Panc1 (cell line): ENCODE data around the gene ANO2.

Source experiments
- CTCF ChIP-seq: fragments of 450-650 bp; IDR thresholded peaks from 2 replicates; pipeline ENCODE4 v1.5.1; 2017; ENCODE audit warnings: mild to moderate bottlenecking
- POLR2AphosphoS5 ChIP-seq: IDR thresholded peaks from 2 replicates; pipeline ENCODE4 v1.6.1; 2012; ENCODE audit warnings: mild to moderate bottlenecking, low read depth, low read length, moderate library complexity
- REST ChIP-seq, 2 experiments: IDR thresholded peaks; 2 replicates each; pipeline ENCODE4 v1.6.1; 2011 to 2012; ENCODE audit warnings: low read depth in 2 of 2, control low read depth in 1 of 2, low read length in 1 of 2, mild to moderate bottlenecking in 1 of 2, moderate library complexity in 1 of 2; ENCODE audit not compliant: insufficient read depth in 1 of 2

- TF ChIP-seq CTCF (no peak), POLR2AphosphoS5 (no peak), REST (IDR thresholded peaks at IDR 0.05; ENCODE audit: insufficient read depth in 1 of 2, low read depth in 2 of 2, low read length in 1 of 2) (no peak)
Measured at GRCh38 chr12:5515458-5515857, 429.6 kb downstream of the ANO2 start.
